DMS53 treated with DMSO at 0.1 percent for 48 hours (cell line): ENCODE data around the gene ADAM15.

Experiments
- DNase-seq: peaks from one replicate; lab custom pipeline; 2025; ENCODE audit not compliant: unreplicated experiment; lab: John Stamatoyannopoulos, UW

Gene ADAM15

DNA sequence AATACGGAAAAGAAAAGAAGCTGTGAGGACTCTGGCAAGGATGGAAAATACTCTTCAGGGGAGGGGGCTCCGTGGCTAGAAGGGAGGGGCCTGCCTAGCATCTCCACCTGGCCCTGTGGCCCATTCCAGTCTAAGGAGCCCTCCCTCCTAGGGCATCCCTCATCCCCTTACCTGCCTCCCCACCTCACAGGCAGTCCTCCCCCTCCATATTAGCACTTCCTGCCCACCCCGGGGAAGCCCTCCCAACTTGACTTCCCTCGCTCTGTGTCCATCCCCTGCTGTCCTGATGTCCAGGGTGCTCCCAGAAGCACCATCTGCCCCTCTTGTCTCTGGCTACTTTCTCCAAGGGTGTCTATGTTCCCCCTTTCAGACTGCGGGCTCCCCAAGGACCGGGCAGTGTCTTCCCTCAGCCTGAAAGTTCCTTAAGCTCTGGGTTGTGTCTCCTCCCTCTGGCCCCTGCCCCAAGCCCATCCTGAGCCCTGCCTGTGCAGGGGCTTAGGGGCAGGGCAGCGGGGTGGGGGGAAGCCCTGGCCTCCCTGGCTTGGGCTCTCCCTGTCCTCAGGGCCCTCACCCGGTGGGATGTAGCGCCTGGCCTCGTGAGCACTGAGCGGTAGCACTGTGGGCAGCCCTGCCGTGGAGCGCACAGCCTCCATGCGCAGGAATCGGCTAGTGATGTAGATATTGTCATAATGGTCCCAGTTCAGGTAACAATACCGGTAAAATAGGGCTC, 21.4 kb upstream of the ADAM15 start:
- DNase-seq = no peak

DNA sequence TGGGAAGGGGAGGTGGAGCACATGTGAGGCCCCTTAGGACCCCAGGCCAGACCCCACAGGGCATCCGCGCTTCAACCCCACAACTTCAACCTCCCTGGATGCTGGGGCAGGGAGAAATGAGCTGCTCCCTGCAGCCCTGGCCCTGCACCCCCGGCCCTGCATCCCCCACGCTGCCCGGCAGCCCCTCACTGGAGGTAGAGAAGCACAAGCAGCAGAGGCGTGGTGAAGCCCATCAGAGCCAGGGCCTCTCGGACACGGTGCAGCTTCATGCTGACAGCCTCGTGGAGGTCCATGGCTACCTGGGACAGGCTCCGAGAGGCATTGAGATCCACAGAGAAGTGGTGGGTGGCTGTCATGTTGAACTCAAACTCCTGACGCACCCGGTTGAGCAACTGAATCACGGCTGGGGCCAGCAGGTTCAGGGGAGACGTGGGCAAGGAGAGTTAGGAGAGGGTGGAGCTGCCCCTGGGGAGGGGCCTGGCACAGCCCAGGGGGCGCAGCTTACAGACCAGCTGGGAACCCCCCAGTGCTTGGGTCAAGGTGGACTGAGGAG, 20.8 kb upstream of the ADAM15 start:
- DNase-seq = no peak

- DNase-seq = no peak
These were observed 20.2 kb upstream of the ADAM15 start for GRCh38 chr1:155030899-155031298.

DNA sequence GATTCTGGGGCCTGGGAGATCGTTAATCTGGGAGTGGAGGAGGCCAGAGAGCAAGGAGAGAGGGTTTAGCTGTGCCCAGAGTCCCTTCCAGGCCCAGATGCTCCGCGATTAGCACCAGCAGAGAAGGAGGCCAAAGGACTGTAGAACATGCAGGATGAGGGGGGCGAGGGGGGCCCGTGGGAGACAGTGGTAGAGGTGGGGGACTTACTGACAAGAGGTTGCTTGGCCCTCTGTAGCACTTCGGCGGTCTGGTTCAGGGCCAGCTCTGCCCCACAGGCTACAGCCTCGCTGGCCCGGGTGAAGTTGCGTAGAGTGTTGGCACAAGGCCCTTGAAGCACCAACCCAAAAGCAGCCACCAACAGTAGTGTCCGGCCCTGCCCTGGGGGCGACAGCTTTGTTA, 18.2 kb upstream of the ADAM15 start:
- DNase-seq = no peak

GRCh38 chr1:155033524-155033923, 17.6 kb upstream of the ADAM15 start, which contains the start of the genes DCST1 and DCST2:
Gene DCST1, plus strand, starts transcription at chr1:155033824. Its CDS starts 213 bp downstream, at chr1:155034037.
Gene DCST2, minus strand, starts transcription at chr1:155033781. Its CDS starts 80 bp downstream, at chr1:155033701.
- no peak for DNase-seq

- no peak for DNase-seq
These were observed 16.6 kb upstream of the ADAM15 start for GRCh38 chr1:155034318-155035208.

GRCh38 chr1:155035936-155036335, 15.2 kb upstream of the ADAM15 start:
- DNase-seq = no peak

DNA sequence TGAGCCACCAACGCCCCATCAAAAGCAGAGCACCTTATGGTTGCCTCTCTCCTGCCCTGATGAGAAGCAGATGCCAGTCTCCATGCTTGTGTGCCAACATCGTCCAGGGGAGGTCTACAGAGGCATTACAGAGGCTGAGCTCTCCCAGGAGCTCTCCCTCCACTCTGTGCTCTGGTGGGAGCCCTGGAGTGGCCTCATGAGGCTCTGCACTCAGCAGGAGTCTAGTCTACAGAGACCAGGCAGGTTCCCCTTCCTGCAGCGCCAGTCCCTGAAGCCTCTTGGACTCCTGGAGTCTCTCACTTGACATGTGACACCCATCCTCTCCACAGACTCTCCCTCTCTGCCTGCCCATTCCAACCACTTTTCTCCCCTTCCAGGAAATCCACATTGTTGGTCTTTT, 14.1 kb upstream of the ADAM15 start:
- no peak for DNase-seq

GRCh38 chr1:155037851-155038441, 13.2 kb upstream of the ADAM15 start:
- no peak for DNase-seq

- DNase-seq = no peak
These were observed 12.4 kb upstream of the ADAM15 start for GRCh38 chr1:155038602-155039307.

GRCh38 chr1:155039308-155039669, 11.8 kb upstream of the ADAM15 start:
- DNase-seq = no peak

DNA sequence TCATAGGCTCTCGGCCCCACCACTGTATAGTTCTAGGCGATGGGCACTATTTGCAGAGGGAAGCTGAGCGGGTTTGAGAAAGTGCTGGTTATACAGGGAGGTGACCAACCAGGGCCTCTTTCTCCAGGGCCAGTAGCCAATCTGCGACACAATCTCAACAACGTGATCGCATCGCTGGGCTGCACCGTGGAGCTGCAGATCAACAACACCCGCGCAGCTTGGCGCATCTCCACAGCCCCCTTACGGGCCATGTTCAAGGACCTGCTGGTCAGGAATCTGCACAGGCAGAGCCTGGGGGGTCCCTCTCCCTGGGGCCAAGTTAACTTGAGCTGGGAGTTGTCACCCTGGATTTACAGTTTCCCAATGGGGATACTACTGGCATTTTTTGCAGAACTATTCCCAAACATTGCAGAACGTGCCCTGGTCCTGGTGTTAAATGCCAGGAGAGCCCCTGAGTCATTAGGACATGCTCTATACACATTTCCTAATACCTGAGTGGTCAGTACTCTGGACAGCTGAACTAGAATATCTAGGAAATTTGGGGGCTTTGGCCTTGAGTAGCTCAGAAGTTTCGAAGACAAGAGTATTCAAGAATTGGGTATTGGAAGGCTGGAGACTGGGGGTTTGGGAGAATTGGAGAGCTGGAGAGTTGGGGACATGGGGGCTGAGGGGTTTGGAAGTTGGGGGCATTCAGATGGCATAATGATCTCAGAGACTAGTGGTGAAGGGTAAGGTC, 10.6 kb upstream of the ADAM15 start:
- DNase-seq = no peak

GRCh38 chr1:155042789-155043188, 8.3 kb upstream of the ADAM15 start:
- no peak for DNase-seq

- DNase-seq = no peak
These were observed 7.8 kb upstream of the ADAM15 start for GRCh38 chr1:155043301-155043702.

DNA sequence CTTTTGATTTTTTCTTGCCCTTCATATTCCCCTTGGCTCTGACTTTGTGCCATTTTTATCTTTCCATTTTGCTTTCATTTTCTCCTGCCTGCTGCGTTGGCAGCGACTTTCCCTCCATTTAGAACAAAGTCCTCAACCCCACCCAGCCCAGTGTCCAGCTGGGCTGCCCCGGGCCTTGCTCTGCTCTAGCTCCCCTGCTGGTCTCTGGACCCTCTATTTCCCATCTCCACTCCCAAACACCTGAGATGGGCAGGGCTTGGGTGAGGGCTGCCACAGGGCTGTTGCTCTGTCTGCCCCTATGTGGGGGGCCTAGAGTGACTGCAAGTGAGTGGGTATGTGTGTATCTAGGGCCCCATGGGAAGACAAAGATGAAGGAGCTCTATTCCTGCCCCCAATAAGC, 7.3 kb upstream of the ADAM15 start:
- no peak for DNase-seq

- DNase-seq = no peak
These were observed 6.8 kb upstream of the ADAM15 start for GRCh38 chr1:155044365-155044764.

DNA sequence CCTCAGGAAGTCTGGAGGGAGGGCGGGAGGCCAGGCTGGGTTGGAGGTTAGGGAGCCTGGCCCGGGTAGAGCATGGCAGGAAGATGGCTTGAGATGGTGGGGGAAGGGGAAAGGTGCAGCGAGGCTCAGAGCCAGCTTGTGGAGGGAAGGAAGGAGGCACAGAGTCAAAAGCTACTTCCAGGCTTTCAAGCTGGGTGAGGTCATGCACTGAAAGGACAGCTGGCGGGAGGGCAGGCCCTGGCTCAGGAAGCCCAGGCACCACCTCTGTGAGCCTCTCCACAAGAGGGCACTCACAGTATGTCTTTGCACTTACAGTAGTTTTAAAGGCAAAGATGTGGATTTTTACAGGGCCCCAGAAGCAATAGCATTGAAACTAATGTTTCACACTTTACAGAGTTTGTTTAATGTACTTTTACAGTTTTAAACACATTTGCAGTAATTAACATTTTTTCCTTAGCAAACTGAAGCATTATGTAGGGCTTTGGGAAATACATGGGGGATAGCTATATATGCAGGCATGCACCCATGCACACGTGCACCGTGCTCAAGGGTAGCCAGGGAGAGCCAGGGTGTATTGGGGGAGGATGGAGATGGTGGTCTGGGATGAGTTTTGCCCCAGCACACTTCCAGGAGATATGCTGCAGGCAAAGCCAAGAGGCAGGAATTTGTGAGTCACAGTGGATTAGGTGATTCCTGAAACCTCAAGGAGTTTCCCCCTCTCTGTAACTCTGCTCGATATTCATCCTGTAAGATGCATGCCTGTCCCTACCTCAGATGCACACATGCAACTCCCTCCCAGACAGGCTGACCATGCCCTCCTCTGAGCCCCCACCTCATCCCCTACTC, 6.1 kb upstream of the ADAM15 start:
- peak; percentile 85 for DNase-seq

DNA sequence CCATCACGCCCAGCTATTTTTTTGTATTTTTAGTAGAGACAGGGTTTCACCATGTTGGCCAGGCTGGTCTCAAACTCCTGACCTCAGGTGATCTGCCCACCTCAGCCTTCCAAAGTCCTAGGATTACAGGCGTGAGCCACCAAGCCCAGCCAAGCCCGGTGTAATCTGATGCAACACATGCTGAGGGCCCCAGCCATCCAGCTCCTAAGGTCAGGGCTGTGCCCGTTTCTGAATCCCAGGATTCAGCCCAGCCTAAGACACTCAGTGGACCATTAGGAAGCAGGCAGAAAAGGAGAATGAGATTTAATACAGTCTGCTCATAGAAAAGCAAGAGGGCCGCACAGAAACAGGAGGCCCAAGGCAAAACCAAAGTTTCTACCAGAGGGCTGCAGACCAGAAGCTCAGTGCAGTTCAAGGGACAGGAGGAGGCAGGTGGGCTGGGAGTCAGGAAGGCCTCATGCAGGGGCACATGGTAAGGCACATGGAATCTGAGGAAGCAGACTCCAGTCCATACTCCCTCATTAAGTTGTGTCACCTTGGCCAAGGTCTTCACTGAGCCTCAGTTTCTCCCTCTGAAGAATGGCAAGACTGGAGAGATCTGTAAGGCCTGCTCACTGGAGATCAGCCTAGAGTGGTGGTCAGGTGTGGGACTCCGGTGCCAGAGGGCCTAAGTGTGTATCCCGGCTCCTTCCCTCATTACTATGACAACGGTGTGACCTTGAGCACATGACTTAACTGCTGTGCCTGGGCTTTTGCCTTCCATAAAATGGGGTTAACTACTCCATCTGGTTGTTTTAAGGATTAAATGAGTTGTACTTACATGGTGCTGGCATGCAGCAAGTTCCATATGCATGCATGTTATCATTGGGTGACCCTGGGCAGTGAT, 2.4 kb upstream of the ADAM15 start:
- no peak for DNase-seq
